A549 treated with DMSO at 1 μM for 4 hours (cell line): ENCODE measurements around the gene KRT35. TPM values are rescaled to one million over a fixed set of nuclear protein-coding genes. Genes with fewer than 3 reads are reported as not detected.

ENCODE experiments used
- total RNA-seq: library from RNA; stranded (reverse); fragments of 200-300 nt; extraction: Qiagen RNA extraction; gene quantifications from 5 replicates; pipeline ENCODE4 v1.2.3, GENCODE V29; 2022; ENCODE audit warnings: low read depth

KRT35 gene
- not detected in 5 replicates for total RNA-seq

DNA sequence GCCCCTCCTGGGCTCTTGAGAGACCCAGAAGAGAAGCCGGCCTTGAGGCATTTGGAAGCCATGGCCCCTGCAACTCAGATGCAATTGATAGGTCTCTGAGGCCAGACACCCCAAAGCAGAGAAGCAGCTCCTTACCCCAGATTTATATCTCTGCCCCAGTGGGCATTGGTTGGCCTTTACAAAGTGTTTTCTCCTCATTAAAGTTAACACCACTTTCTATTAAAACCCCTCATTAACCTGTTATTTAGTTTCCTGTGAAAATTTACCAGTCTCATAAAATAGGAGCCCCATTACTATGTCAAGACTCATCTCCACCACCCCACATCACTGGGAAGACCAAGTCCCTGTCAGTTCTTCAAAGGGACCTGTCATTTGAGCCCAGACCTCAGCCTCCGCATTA, at the start of gene KRT35:
TSS of gene KRT35 (minus strand) at position 116 of the 400 bp plus-strand sequence. CDS start at position 62, 54 bp downstream.

DNA sequence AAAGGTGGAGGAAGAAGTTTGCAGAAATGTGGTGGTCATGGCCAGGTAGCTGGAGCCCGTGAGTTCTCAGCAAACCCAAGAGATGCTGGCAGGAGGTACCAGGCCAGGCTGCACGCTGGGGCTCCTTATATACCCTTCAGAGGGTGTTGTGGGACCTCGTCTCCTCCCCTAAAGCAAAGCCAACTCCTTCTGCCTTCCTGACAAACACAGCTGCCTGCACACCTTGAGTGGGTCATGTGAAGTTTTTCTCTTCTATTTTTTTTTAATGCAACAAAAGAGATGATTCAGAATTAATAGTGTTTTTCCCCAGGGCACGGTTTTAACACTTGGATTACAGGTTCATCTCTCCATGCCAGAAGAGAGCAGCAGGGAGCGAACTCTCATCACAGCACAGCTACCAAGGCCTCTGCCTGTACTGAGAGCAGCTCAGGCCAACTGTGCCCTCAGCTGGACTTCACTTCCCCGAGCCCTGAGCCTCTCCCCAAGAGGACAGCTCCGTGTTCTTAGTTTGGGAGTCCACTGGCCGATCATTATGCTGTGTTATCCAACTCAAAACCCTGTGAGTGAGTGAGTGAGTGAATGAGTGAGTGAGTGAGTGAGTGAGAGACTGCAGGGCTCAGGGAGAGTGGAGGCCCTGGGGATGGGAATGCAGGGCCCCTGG, 38.0 kb upstream of the KRT35 start, which contains the start of gene KRT15:
TSS of gene KRT15 (minus strand) at position 102 of the 661 bp plus-strand sequence. CDS start at position 39, 63 bp downstream.

DNA sequence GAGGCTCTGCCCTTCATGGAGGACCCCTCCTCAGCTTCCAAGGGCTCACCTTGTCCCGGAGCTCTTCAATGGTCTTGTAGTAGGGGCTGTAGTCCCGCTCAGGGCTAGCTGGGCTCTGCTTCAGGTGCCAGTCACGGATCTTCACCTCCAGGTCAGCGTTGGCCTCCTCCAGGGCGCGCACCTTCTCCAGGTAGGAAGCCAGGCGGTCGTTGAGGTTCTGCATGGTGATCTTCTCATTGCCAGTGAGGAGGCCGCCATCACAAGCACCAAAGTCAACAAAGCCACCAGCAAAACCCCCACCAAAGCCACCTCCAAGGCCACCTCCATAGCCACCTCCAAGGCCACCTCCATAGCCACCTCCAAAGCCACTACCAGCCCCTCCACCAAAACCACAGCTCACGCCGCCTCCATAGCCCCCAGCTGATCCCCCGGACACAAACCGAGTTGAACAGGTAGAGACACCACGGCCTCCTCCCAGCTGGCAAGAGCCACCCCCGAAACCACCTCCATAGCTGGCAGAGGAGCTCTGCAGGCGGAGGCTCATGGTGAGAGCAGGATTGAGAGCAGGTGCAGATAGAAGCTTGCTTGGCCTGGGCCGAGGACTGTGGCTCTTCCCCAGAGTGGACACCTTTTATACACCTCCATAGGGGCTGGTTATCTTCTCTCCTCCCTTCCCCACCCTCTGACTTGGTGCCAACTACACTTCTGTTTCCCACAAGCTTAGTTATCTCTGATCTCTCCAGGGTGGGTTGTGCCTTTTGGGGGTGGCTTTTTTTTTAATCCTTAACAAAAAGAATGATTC, 24.3 kb upstream of the KRT35 start, which contains the start of gene KRT13:
TSS of gene KRT13 (minus strand) at position 606 of the 802 bp plus-strand sequence. CDS start at position 544, 62 bp downstream.

DNA sequence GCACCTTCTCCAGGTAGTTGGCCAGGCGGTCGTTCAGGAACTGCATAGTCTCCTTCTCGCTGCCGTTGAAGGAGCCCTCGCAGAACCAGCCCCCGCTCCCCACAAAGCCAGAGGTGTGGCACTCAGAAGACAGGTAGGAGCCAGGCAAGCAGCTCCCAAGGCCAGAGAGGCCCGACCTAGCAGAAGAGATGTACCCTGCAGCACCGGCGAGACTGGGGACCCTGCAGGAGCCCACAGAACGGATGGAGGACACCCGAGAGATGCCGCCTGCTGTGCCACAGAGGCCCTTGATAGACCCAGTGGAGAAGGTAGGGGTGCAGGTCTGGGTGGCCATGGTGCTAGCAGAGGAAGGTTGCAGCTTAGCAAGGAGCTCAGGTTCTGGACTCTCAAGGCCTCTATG, 8.6 kb upstream of the KRT35 start, which contains the start of gene KRT36:
TSS of gene KRT36 (minus strand) at position 380 of the 400 bp plus-strand sequence. CDS start at position 334, 46 bp downstream.

DNA sequence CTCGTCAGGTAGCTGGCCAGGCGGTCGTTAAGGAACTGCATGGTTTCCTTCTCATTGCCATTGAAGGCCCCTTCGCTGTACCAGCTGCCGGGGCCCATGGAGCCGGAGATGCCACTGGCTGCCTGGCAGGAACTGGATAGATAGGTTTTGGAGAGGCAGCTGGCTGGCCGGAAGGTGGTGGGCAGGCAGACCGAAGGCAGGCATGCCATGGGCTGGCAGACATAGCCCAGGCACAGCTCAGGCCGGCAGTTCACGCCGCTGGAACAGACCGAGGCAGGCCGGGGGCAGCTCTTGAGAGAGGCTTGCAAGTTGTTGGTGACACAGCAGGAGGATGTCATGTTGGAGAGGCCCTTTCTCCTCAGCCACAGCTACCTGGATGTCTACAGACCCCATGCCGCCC, 14.0 kb downstream of the KRT35 start, which contains the start of gene KRT32:
TSS of gene KRT32 (minus strand) at position 399 of the 400 bp plus-strand sequence. CDS start at position 338, 61 bp downstream.

DNA sequence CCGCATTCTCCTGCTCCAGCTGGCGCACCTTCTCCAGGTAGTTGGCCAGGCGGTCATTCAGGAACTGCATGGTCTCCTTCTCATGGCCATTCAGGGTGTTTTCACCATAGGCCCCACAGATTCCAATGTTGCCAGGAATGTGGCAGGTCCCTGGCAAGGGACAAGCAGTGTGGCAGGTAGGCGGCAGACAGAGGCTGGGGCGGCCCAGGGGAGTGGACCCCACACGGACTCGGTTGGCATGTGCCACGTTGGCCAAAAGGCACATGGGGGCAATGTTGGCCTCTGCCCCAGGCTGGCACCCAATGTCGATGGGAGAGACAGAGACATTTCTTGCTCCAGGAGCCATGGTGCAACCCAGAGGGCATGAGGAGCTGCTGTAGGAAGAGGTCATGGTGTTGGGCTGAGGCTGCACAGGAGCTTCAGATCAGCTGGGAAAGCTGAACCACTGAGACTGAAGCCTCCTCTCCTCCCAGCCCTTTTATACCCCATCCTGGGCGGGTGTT, 40.4 kb downstream of the KRT35 start, which contains the start of gene KRT38:
TSS of gene KRT38 (minus strand) at position 453 of the 503 bp plus-strand sequence. CDS start at position 391, 62 bp downstream.

Other genes with a start within 250 kb of the KRT35 start
- gene KRTAP9-3, start 248.7 kb downstream of the KRT35 start, total RNA-seq = not detected in 5 replicates
- gene KRTAP9-8, start 243.2 kb downstream of the KRT35 start, total RNA-seq = not detected in 5 replicates
- gene KRTAP9-4, start 231.5 kb downstream of the KRT35 start, total RNA-seq = not detected in 5 replicates
- not detected in 5 replicates for gene KRTAP9-9, start 225.8 kb downstream of the KRT35 start, total RNA-seq
- gene KRTAP9-6, start 215.8 kb downstream of the KRT35 start, total RNA-seq = not detected in 5 replicates
- gene KRTAP9-7, start 205.5 kb downstream of the KRT35 start, total RNA-seq = not detected in 5 replicates
- gene KRTAP29-1, start 178.3 kb downstream of the KRT35 start, total RNA-seq = not detected in 5 replicates
- gene KRTAP16-1, start 171.8 kb downstream of the KRT35 start, total RNA-seq = not detected in 5 replicates
- not detected in 5 replicates for gene KRTAP17-1, start 165.4 kb downstream of the KRT35 start, total RNA-seq
- not detected in 5 replicates for gene KRT33A, start 130.3 kb downstream of the KRT35 start, total RNA-seq
- 0.07 to 0.28 TPM (median 0.15 TPM) in 3 of 5 replicates, not detected in the others for gene KRT33B, start 111.3 kb downstream of the KRT35 start, total RNA-seq
- gene KRT34, start 98.8 kb downstream of the KRT35 start, total RNA-seq = 0.29 to 0.53 TPM (median 0.49 TPM) in 5 replicates
- not detected in 5 replicates for gene KRT31, start 83.5 kb downstream of the KRT35 start, total RNA-seq
- not detected in 5 replicates for gene KRT37, start 56.6 kb downstream of the KRT35 start, total RNA-seq
- not detected in 5 replicates for gene KRT38, start 40.2 kb downstream of the KRT35 start, total RNA-seq
- gene KRT32, start 13.8 kb downstream of the KRT35 start, total RNA-seq = not detected in 5 replicates
- gene KRT36, start 8.8 kb upstream of the KRT35 start, total RNA-seq = not detected in 5 replicates
- gene KRT13, start 24.5 kb upstream of the KRT35 start, total RNA-seq = 0.08 to 0.19 TPM (median 0.16 TPM) in 4 of 5 replicates, not detected in the other
- gene KRT15, start 37.7 kb upstream of the KRT35 start, total RNA-seq = 2.6 to 6.5 TPM (median 5.1 TPM) in 5 replicates
- gene KRT19, start 47.2 kb upstream of the KRT35 start, total RNA-seq = 41.3 to 68.5 TPM (median 54.7 TPM) in 5 replicates
- not detected in 5 replicates for gene KRT9, start 90.9 kb upstream of the KRT35 start, total RNA-seq
- 0.08 to 0.36 TPM (median 0.15 TPM) in 4 of 5 replicates, not detected in the other for gene KRT14, start 105.7 kb upstream of the KRT35 start, total RNA-seq
- 0.27 to 0.88 TPM (median 0.77 TPM) in 5 replicates for gene KRT16, start 131.6 kb upstream of the KRT35 start, total RNA-seq
- gene KRT17, start 143.4 kb upstream of the KRT35 start, total RNA-seq = 0.81 to 1.3 TPM (median 0.97 TPM) in 5 replicates
- gene EIF1, start 207.7 kb upstream of the KRT35 start, total RNA-seq = 1,132 to 1,691 TPM (median 1,434 TPM) in 5 replicates
- 0.23 to 0.57 TPM (median 0.26 TPM) in 3 of 5 replicates, not detected in the others for gene GAST, start 231.2 kb upstream of the KRT35 start, total RNA-seq